ENCODE results near the gene MMP23B.
"Not testable (repeated sequence)": the region's sequence is repeated elsewhere in the genome, so short reads cannot be mapped to it uniquely, and the experiment has no call there.

Gene MMP23B

GRCh38 chr1:1671365-1672119 lies 39.6 kb downstream of the MMP23B start:
- DNase-seq = no peak

GRCh38 chr1:1672181-1672965 lies 40.4 kb downstream of the MMP23B start:
- DNase-seq = no peak

GRCh38 chr1:1674806-1675205 lies 42.8 kb downstream of the MMP23B start:
- DNase-seq = not testable (repeated sequence)

- not testable (repeated sequence) for DNase-seq
Observed at GRCh38 chr1:1675218-1675617, 43.2 kb downstream of the MMP23B start.

GRCh38 chr1:1676087-1676486 lies 44.1 kb downstream of the MMP23B start:
- DNase-seq = not testable (repeated sequence)

GRCh38 chr1:1677718-1678580 lies 46.0 kb downstream of the MMP23B start:
- DNase-seq = no peak

- no peak for DNase-seq
Observed at GRCh38 chr1:1678581-1679380, 46.8 kb downstream of the MMP23B start.

- no peak for DNase-seq
Observed at GRCh38 chr1:1680031-1680911, 48.3 kb downstream of the MMP23B start.

GRCh38 chr1:1680912-1681273 lies 48.9 kb downstream of the MMP23B start:
- DNase-seq = no peak

- no peak for DNase-seq
Observed at GRCh38 chr1:1683104-1683905, 51.3 kb downstream of the MMP23B start.
